Measurements from ENCODE around the gene LRRC74B. TPM values are rescaled to one million over a fixed set of nuclear protein-coding genes. Genes with fewer than 3 reads are reported as not detected.

LRRC74B gene
- total RNA-seq, 2 experiments from 2014 or later: not detected

GRCh38 chr22:21073023-21073422 lies 27.3 kb downstream of the LRRC74B start:
- POLR2A ChIA-PET: interaction anchor here (0.6 kb wide), 1 partner anchor 127 kb away, joined by 3 read pairs; no protein-coding TSS in a partner anchor

GRCh38 chr22:21073482-21073881 lies 27.7 kb downstream of the LRRC74B start:
- H3K27me3 Mint-ChIP-seq: no peaks in the 10 kb centered on the region
- H3K27ac Mint-ChIP-seq: no peak overlapping the region
- Histone ChIP-seq H3K9me3 (ENCODE audit: control insufficient read depth in 1 of 2, insufficient read depth in 1 of 2, low read length in 2 of 2) (peaks cover 0 to 7% of the 10 kb centered on the region in 2 experiments), H3K4me1 (ENCODE audit: insufficient read depth, low read length) (no peaks in the 10 kb centered on the region), H3K27me3 (ENCODE audit: control insufficient read depth in 1 of 2, insufficient read depth in 2 of 2, low read length in 2 of 2) (no peaks in the 10 kb centered on the region), H3K36me3 (ENCODE audit: insufficient read depth, low read length) (no peaks in the 10 kb centered on the region), H3K4me3 (ENCODE audit: low read length) (no peak overlapping the region), H3K27ac (ENCODE audit: low read depth in 1 of 2, low read length in 2 of 2) (no peak overlapping the region)
- DNase-seq (no peak), ATAC-seq (ENCODE audit: poor library complexity) (no peak)
- no peak overlapping the region for H3K4me3 Mint-ChIP-seq
- H3K9me3 Mint-ChIP-seq: no peaks in the 10 kb centered on the region
- H3K36me3 Mint-ChIP-seq (ENCODE audit: low read depth): no peaks in the 10 kb centered on the region
- ChIA-PET POLR2A (interaction anchor here (0.6 kb wide), 1 partner anchor 127 kb away, joined by 3 read pairs; no protein-coding TSS in a partner anchor), CTCF (no interaction called here)
- H3K4me1 Mint-ChIP-seq (ENCODE audit: low read depth): no peaks in the 10 kb centered on the region
- intact Hi-C loops (cut with DNase I, micrococcal nuclease): no loop called here
- TF ChIP-seq, protein P1, sequence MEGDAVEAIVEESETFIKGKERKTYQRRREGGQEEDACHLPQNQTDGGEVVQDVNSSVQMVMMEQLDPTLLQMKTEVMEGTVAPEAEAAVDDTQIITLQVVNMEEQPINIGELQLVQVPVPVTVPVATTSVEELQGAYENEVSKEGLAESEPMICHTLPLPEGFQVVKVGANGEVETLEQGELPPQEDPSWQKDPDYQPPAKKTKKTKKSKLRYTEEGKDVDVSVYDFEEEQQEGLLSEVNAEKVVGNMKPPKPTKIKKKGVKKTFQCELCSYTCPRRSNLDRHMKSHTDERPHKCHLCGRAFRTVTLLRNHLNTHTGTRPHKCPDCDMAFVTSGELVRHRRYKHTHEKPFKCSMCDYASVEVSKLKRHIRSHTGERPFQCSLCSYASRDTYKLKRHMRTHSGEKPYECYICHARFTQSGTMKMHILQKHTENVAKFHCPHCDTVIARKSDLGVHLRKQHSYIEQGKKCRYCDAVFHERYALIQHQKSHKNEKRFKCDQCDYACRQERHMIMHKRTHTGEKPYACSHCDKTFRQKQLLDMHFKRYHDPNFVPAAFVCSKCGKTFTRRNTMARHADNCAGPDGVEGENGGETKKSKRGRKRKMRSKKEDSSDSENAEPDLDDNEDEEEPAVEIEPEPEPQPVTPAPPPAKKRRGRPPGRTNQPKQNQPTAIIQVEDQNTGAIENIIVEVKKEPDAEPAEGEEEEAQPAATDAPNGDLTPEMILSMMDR (IDR thresholded peaks at IDR 0.05): no peak

More at GRCh38 chr22:21073023-21073422, 27.3 kb downstream of the LRRC74B start:
- no peaks in the 10 kb centered on the region for H3K9me3 Mint-ChIP-seq
- H3K9me3 ChIP-seq (ENCODE audit: control insufficient read depth in 1 of 2, insufficient read depth in 1 of 2, low read length in 2 of 2): peaks cover 0 to 7% of the 10 kb centered on the region in 2 experiments
- no peak for ATAC-seq (ENCODE audit: poor library complexity)
- no peak for DNase-seq
- H3K27ac Mint-ChIP-seq: no peak overlapping the region
- no peaks in the 10 kb centered on the region for H3K27me3 Mint-ChIP-seq
- no peaks in the 10 kb centered on the region for H3K27me3 ChIP-seq (ENCODE audit: control insufficient read depth in 1 of 2, insufficient read depth in 2 of 2, low read length in 2 of 2)
- CTCF ChIA-PET: no interaction called here
- no peak overlapping the region for H3K4me3 Mint-ChIP-seq
- no peaks in the 10 kb centered on the region for H3K4me1 ChIP-seq (ENCODE audit: insufficient read depth, low read length)
- H3K36me3 Mint-ChIP-seq (ENCODE audit: low read depth): no peaks in the 10 kb centered on the region
- no peaks in the 10 kb centered on the region for H3K36me3 ChIP-seq (ENCODE audit: insufficient read depth, low read length)
- H3K27ac ChIP-seq (ENCODE audit: low read depth in 1 of 2, low read length in 2 of 2): no peak overlapping the region
- H3K4me1 Mint-ChIP-seq (ENCODE audit: low read depth): no peaks in the 10 kb centered on the region
- intact Hi-C loops (cut with DNase I, micrococcal nuclease): no loop called here
- TF ChIP-seq, protein P1 (IDR thresholded peaks at IDR 0.05): no peak
- H3K4me3 ChIP-seq (ENCODE audit: low read length): no peak overlapping the region

- ATAC-seq (ENCODE audit: poor library complexity) (no peak), DNase-seq (peak in 2 of 14 experiments; percentile 39 to 59)
- Mint-ChIP-seq H3K4me3 (no peak overlapping the region), H3K36me3 (ENCODE audit: low read depth) (no peaks in the 10 kb centered on the region), H3K9me3 (no peaks in the 10 kb centered on the region), H3K27ac (no peak overlapping the region), H3K27me3 (no peaks in the 10 kb centered on the region), H3K4me1 (ENCODE audit: low read depth) (no peaks in the 10 kb centered on the region)
- H3K4me1 ChIP-seq (ENCODE audit: insufficient read depth, low read length): no peaks in the 10 kb centered on the region
- H3K27me3 ChIP-seq (ENCODE audit: control insufficient read depth in 1 of 2, insufficient read depth in 2 of 2, low read length in 2 of 2): no peaks in the 10 kb centered on the region
- no peaks in the 10 kb centered on the region for H3K36me3 ChIP-seq (ENCODE audit: insufficient read depth, low read length)
- TF ChIP-seq, protein P1 (IDR thresholded peaks at IDR 0.05): no peak
- H3K27ac ChIP-seq (ENCODE audit: low read depth in 1 of 2, low read length in 2 of 2): no peak overlapping the region
- ChIA-PET CTCF (no interaction called here), POLR2A (no interaction called here)
- H3K9me3 ChIP-seq (ENCODE audit: control insufficient read depth in 1 of 2, insufficient read depth in 1 of 2, low read length in 2 of 2): peaks cover 0 to 7% of the 10 kb centered on the region in 2 experiments
- intact Hi-C loops (cut with DNase I, micrococcal nuclease): no loop called here
- H3K4me3 ChIP-seq (ENCODE audit: low read length): no peak overlapping the region
Measured at GRCh38 chr22:21074102-21074715, 28.5 kb downstream of the LRRC74B start.

All from CD4-positive, alpha-beta T cell (primary cell).